HG03103 (cell line): ENCODE data around the gene STXBP4.

Experiments used
- ATAC-seq: cut with Tn5 transposase; IDR thresholded peaks from one replicate; pipeline ENCODE4 v1.9.1; 2021; ENCODE audit warnings: low read depth; ENCODE audit not compliant: unreplicated experiment

Gene STXBP4, protein sequence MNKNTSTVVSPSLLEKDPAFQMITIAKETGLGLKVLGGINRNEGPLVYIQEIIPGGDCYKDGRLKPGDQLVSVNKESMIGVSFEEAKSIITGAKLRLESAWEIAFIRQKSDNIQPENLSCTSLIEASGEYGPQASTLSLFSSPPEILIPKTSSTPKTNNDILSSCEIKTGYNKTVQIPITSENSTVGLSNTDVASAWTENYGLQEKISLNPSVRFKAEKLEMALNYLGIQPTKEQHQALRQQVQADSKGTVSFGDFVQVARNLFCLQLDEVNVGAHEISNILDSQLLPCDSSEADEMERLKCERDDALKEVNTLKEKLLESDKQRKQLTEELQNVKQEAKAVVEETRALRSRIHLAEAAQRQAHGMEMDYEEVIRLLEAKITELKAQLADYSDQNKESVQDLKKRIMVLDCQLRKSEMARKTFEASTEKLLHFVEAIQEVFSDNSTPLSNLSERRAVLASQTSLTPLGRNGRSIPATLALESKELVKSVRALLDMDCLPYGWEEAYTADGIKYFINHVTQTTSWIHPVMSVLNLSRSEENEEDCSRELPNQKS

DNA sequence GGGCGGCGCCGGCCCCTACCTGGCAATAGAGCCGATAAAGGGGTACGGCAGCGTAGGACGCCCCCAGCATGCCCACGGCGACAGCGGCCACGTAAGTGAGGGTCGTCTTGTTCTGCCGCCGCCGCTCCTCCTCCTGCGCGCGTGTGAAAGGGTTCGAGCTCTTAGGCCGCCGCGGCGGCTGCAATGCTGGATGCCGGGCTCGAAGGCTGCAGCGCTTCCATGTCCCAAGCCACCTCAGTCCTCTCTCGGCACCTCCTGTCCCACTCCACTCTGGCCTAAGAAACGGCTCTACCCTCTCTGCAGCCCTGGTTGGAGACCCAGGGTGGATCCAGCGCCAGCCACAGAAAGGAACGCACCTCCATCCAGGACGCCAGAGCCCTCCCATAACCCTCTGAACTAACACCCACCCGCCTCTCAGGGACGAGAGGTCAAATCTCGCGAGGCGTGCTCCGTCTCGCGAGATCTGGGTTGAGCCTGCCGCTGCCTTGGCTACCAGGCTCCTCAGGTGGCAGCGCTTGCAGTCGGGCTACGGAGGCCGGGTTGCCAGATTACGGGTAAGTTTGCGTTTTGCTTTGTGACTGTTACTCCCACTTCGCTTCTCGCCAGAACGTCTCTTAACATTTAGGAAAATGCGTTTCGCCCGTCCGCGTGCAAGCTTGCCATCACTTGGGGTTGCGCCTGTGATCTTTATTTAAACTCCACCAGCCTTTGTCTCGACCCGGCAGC, at the start of gene STXBP4, which contains the start of gene COX11:
STXBP4 (plus strand) TSS at position 504 of the 726 bp plus-strand sequence. CDS start 17,455 bp downstream, outside the sequence.
COX11 (minus strand) TSS at position 393 of the 726 bp plus-strand sequence; CDS start at position 385, 8 bp downstream.
- peak; percentile 87 for ATAC-seq

DNA sequence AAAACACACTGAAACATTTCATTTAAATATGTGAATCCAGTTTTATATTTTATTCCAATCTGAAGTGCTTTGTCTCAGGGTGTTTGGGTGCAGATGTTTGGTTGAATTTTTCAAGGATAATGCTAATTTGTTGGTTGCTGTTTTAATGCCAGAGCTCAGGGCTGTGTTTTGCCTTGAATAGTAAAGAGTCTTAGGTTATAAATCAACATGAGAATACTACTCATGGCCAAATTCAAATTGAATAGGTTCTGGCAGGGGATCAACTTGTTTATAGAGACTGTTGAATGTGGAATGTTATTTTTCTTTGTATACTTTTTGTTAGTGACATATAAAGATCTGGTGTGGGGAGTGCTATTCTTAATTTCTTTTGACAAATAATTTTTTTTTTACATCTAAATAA, 49.1 kb upstream of the STXBP4 start:
- no peak for ATAC-seq

DNA sequence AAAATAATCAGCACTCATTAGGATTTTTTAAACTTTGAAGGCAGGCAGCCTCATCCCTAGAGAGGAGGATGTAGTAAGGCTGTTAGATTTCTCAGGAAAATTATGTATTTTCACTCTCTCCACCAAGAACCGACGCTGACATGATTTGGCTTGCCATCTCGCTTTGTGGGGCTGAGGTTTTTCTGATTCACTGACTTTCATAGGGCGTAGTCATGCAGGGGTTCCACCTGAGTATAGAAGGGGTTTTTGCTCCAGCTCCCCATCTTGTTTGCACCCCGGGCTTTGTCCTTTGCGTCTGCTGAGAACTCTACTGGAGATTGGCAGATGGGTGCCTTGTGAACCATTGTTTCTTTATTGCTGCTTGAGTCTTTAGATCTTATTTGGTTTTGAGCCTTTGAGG, 47.7 kb upstream of the STXBP4 start:
- no peak for ATAC-seq

DNA sequence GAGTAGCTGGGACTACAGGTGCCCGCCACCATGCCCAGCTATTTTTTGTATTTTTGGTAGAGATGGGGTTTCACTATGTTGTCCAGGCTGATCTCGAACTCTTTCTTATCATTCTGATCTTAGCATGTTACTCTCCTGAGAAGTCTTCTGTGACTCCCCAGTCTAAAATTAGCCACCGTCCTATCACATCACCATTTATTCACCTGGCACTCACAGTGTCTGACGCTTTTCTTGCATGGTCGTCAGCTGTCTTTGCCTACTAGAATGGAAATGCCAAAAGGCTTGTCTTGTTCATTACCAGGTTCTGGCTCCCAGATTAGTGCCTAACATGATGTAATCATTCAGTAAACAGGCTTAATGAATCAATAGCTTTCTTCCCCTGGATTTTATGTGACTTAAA, 44.2 kb upstream of the STXBP4 start:
- ATAC-seq = no peak

DNA sequence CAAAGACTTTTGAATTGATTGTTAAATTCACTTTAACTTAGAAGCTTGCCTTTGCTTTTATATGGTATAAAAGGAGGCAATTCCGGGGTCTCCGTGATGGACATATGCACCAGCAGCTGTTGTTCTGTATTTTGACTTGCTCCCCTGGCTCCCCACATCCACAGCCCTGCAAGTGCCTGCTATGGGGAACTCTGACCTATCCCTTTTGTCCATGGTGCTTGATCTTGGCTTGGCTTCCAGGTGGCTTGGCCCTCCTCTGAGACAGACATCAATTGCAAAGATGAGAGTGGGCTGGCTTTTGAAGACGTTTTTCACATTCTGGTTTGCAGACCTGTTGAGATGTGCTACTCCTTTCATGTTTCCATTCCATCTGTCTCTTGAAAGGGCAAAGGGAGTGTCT, 41.0 kb upstream of the STXBP4 start:
- no peak for ATAC-seq

DNA sequence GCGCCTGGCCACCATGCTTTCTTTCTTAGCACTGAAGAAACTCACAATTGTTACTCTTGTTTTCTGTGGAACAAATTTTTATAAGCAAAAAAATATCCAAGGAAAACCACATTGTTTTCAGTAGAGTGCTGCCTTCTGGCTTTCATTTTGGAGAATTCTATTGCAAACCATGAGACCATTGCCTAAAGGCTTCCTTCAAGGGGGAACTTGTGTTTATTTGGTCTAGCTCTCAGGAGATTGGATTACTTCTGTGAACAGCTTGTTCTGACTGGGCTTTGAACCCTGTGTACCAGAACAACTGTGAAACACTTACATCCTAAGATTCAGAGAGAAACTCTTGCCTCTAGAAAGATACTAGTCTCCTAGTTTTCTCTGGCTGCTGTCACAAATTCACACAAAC, 35.9 kb upstream of the STXBP4 start:
- no peak for ATAC-seq

DNA sequence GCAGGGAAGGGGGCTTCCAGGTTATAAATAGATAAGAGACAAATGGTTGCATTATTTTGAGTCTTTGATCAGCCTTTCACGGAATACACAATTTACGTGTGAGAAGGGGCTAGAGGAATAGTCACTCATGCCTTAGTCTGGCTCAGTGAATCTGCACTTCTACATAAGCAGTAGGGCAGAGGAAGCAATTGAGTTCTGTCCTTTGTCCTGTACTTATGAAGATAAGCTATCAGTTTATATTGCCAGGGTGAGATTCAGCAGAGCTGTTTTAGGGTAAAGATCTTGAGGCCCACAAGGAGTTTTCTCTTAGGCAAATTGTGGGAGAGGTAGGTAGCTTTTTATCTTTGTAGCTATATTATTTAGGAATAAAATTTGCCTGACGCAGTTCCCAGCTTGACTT, 34.6 kb upstream of the STXBP4 start:
- no peak for ATAC-seq

DNA sequence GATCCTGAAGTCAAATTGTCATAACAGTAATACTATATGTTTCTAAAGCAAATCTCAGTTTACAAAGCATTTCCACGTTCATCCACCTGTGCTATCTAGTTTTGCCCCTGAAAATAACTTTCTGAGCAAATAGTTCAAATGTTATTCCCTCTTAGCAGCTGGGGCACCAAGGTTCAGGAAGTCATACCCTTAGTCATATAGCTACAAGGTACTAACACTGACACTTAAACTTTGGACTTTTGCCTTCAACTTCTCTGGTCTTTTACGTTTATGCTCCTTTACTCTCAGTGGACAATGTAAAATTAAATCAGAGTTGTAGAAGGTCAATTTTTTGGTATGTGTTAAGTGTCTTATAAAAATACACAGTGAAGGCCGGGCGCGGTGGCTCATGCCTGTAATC, 33.1 kb upstream of the STXBP4 start:
- no peak for ATAC-seq

DNA sequence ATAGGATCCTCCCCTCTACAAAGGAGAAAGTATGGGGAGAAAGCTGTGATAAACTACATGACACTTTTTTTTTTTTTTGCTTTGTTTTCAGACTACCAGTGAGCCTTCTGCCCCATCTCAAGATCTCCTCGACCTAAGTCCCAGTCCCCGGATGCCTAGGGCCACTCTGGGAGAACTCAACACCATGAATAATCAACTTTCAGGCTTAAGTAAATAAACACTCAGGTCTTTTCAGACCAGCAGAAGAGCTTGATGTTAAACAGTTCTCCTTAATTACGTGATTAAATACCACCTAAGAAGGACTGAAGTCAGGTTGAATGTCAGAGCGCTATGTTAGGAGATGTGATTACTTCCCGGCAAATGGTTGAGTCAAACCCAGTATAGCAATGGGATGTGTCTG, 31.5 kb upstream of the STXBP4 start:
- no peak for ATAC-seq

DNA sequence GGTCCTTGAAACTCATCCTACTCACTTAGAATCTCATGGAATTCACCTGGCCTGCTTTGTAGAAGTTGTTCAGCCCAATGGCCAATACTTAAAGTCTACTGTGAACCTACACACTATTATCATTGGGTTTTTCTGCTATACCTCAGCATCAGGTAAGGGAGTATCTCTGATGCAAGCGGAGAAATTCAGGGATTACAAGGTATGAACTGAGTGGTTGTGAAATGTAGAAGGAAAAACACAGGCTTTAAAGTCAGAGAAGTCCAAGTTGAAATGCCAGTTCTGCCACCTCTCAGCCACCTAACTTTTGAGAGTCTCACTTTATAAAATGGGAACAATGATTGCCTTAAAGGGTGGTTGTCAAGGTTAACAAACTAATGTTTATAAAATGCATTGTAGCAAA, 31.1 kb upstream of the STXBP4 start:
- ATAC-seq = no peak

DNA sequence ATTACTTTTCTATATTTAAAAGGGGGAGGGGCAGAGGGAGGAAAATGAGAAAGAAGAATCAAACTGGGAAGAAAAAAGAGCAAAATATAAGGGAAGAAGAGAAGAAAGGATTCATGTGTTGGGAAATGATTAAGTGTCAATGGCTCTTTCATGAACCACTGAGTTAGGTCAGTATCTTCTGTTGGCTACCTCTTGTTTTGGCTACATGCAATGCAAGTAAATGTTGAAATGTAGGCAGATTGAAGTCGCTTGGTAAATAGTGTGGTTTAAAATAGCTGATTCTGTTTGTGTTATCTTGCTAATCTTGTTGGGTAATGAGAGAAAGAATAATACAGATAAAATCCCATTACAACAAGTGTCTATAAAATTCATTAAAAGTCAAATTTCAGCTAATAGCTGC, 27.3 kb upstream of the STXBP4 start:
- ATAC-seq = no peak

DNA sequence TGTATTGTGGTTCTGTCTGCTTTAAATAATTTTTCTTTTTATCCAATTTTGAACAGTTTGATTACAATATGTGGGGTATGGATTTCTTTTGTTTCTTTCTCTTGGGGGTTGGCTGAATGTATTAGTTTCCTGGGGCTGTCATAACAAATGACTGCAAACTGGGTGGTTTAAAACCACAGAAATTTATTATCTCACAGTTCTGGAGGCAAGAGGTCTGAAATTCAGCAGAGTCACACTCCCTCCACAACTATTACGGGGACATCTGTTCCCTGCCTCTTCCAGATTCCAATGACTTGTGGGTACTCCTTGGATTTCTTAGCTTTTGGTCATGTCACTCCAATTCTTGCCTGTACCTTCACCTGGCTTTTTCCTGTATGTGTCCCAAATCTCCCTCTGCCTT, 23.8 kb upstream of the STXBP4 start:
- ATAC-seq = no peak

DNA sequence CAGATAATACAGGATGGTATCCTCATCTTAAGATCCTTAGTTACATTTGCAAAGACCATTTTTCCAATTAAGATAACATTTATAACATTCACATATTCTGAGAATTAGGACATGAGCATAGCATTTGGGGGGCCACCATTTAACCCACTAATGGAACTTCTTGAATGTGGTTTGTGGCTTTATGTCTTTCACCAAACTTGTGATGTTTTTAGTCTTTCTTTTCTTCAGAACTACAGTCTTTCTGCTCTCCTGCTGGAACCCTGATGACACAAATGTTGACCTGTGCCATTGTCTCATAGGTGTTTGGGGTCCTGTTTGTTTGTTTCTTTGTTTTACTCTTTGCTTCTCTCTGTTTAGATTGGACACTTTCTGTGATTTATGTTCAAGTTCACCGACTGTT, 23.3 kb upstream of the STXBP4 start:
- no peak for ATAC-seq

DNA sequence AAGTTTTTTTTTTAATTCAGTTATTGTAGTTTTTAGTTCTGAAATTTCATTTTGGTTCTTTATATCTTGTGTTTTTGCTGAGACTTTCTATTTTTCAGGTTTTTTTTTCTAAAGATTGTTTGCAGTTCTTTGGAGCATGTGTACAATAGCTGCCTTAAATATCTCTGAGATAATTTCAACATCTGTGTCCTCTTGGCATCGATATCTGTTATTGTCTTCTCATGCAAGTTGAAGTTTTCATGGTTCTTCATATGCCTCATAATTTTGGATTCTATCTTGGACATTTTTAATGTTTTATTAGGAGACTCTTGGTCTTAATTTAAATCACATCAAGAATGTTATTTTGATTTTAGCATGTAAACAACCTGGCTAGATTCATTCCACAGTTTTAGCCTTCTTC, 22.9 kb upstream of the STXBP4 start:
- ATAC-seq = no peak

DNA sequence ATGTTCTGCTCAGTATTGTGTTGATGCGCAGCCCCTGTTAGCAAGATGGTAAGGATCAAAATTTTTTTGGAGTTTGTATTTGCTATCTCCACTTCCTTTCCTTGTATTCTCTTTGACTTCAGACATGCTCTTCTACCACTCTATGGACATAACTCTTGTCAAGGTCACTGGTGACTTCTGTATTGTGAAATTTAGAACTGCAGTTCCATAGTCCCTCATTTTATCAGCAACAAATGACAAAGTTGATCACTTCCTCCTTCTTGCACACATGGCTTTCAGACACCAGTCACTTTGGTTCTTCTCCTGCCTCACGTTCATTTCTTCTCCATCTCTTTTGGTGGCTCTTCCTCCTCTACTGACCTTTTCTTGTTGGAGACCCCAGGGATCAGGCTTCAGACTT, 21.2 kb upstream of the STXBP4 start:
- ATAC-seq = no peak

DNA sequence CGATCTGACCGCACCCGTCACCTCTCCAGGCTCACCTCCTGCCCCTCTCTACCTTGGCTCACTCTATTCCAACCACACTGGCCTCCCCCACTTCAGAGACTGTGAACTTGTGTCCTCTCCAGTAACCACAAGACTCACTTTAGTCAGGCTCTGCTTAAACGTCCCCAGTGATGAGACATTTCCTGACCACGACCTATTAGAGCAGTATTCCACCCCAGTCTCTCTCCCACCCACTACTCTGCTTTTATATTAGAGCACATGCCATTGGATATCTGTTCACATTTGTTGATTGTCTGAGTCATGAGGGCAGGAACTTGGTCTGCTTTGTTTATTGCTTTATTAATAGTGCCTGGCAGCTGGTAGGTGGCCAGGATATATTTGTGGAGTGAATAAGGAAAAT, 20.2 kb upstream of the STXBP4 start:
- ATAC-seq = no peak

DNA sequence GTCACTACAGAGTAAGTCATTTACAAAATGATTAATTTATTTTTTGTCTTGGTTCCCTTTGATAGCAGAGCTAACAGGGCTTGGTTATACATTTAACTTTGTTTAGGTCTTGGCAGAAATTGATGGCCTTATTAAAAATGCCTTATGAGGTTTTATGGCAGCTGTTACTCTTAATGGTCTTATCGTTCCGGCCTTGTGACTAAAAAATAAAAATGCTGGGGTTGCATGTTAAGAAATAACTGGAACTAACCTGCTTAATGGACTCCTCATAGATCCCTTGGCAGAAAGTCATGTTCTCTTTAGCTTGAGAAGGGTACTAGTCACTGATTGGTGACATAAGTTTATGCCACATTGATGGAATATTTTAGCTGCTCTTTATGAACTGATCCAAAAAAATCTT, 18.4 kb upstream of the STXBP4 start:
- ATAC-seq = no peak

DNA sequence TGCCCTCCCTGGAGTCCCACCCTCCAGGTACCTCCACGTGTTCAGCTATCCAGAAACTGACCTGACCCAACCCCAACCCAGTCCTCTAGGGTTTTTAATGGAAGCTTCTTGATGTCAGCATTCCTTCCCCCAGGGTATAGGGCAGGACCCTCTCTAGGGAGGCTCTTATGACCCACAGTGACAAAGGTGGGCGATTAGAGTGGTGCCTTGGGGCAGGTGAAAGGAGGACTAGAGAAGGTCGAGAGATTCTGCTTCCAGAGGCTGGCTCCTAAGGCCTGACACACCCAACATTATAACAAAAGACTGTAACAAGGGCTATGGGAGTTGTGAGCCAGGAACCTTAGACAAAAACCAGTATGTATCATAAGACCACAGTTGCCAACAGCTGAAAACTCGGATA, 17.3 kb upstream of the STXBP4 start:
- ATAC-seq = no peak

DNA sequence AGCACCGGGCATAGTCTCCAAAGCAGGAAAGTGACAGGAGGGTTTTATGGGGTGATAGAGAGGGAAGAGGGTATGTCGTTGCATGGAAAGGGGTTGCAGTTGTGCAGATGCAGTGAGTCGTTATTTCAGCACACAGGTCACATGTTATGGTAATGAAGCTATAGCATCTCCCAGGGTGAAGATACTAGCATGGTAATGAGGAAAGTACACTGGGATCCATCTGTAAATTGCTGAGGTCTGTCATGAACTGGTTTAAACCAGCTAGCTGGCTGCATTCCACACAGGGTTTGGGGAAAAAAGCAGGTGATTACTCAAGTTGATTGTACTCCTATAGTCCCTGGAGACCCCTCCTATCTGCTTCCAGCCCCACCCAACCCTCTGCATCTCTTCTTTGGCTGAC, 11.8 kb upstream of the STXBP4 start:
- no peak for ATAC-seq

DNA sequence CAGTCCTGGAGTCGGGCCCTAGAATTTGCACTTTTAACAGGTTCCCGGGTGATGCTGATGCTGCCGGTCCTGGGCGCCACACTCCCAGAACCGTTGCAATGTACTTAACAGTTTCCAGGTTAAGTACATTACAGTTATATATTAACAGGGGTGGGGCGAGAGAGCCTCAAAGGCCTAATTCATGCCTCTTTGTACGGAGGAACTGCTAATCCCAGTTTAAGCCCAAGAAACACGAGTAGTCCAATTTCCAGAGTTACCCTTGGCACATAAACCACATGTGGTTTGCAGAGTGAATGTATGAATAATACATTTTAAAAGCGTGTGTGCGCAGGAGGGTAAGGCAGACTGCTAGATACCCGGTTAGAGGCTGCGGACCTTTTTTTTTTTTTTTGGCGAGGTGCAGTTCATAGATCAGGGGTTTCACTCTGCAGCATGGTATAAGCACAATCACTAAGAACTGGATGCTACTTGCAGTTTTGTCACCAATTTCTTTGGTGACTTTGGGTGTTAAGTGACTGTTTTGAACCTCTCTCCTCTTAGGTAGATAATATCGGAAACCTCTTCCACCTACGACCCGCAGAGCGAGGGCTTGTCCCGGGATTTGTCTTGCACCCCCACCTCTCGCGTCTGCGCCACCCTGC, 824 bp upstream of the STXBP4 start:
- ATAC-seq = peak; percentile 44

DNA sequence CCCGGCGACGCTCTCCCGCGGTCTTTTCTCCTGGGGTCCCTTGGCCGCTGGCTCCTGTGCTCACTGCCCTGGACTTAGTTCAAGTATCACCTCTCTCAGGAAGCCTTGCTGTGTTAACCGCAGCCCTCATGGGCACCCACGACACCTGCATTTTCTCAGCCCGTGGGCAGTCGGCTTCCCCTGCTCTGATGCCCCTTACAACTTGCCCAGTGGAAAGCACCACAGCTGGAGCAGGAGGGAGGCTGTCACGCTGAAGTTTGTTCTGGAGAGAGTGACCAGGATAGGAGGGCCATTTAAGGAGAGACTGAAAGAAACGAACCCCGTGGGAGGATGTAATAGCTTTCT, 395 bp downstream of the STXBP4 start:
- peak; percentile 22 for ATAC-seq
